Lower leg skin (tissue), 4 donors: ENCODE data around the gene LITAF. TPM values are rescaled to one million over a fixed set of nuclear protein-coding genes. Genes with fewer than 3 reads are reported as not detected.
A peak's percentile ranks its signal among the peaks of the same experiment; 100 is the strongest.

ENCODE experiments used
- DNase-seq, 2 donors: peaks; one replicate each; pipeline ENCODE4 v3.0.0-alpha.2; 2019; ENCODE audit warnings: low spot score in 2 of 2
- H3K4me3 ChIP-seq: fragments of 200-600 bp; sonication (generic); 2 replicates; pipeline ENCODE4 v1.5.1; 2017; ENCODE audit warnings: mild to moderate bottlenecking, low read depth; ENCODE audit not compliant: poor library complexity, severe bottlenecking
- CTCF ChIP-seq, 3 donors: fragments of 450-650 bp; IDR thresholded peaks; one replicate each; pipeline ENCODE4 v1.5.1; 2016; ENCODE audit warnings: antibody characterized with exemption in 3 of 3, mild to moderate bottlenecking in 3 of 3, moderate library complexity in 2 of 3
- POLR2A ChIP-seq, 2 donors: fragments of 450-650 bp; IDR thresholded peaks; one replicate each; pipeline ENCODE4 v1.6.1; 2016 to 2017; ENCODE audit warnings: antibody characterized with exemption in 2 of 2, mild to moderate bottlenecking in 1 of 2, moderate library complexity in 1 of 2
- WGBS, 2 donors: methylation state at CpG; one replicate each; pipeline ENCODE4 v1.1.5; 2018; 5-methylcytosine and 5-hydroxymethylcytosine counted together
- intact Hi-C: fragments of 100-400 bp; cut with DNase I; formaldehyde crosslinking; loops from one replicate; pipeline ENCODE4 v1.15.0; 2023; ENCODE audit warnings: low total_unique reads
- total RNA-seq, 4 donors: library from RNA; depleted of rRNA; stranded (reverse); fragments of >200 nt; gene quantifications; one replicate each; pipeline ENCODE4 v1.1.0, GENCODE V29; 2016

The LITAF gene
- total RNA-seq, 4 donors from 2014 or later, result 54.9 to 84.2 (median 67.7) TPM

DNA sequence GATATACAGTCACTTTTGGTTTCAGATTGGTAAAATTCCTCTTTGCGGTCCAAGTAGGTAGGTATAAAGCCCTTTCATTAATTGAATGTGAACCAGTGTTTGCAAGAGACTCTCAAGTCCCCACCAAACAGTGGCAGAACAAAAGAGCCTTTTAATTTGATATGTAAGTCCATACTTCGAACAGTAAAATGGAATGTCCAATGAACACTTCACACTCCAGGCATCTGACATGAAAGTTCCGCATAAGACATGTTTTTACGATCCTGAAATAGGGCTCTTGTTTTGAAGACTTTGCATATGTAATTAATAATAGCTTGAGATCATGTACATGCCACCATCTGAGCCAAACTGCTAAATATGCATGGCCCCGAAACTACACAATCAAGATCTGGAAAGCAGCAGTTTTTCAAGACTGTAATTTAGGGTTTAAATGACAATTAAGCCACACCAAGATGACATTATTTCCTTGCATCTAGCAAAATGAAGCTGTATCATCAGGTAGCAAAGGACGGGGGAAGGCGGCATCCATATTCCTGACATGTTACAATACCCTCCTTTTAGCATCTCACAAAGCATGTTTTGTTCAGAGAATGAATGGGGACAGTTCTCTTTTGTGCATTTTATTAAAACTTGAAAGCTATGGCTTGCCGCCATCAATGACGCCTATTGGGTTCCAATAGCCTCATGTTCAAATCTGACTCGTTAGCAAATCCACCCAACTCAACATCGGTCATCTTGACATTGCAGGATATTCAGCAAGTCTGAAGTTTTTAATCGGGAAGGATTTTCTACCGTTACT is 39.4 kb downstream of the LITAF start:
- TF ChIP-seq POLR2A (IDR thresholded peaks at IDR 0.05), result no peak
- TF ChIP-seq CTCF (IDR thresholded peaks at IDR 0.05), result no peak
- no peak overlapping the region for H3K4me3 ChIP-seq
- WGBS, 2 donors, result 59 to 62% methylated on average over 13 of the region's 13 CpGs
- no peak for DNase-seq
- intact Hi-C loops, result no loop called here

DNA sequence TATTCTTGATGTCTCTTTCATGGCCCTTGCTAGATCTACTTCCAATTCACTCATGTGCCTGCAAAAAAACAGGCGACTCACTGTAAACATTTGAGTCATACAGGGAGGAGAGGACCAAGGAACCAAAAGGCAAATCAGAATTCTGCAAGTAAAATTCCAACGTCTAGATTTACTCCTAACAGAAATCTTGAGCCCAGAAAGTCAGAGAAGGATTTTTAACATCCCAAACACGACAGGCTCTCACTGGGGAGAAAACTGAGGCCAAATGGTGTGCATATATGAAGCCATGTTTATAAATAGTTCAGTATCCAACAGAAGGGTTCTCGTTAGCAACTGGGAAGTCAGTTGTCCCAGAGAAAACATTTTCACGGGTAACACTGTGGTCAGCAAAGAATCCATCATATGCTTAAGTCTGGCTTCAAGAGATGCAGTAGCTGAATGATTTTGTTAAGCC is 40.1 kb downstream of the LITAF start:
- intact Hi-C loops, result no loop called here
- TF ChIP-seq CTCF (IDR thresholded peaks at IDR 0.05), result no peak
- TF ChIP-seq POLR2A (IDR thresholded peaks at IDR 0.05), result no peak
- no peak overlapping the region for H3K4me3 ChIP-seq
- WGBS, 2 donors, result 36 to 55% methylated on average over 5 of the region's 5 CpGs
- DNase-seq, result no peak

GRCh38 chr16:11543661-11544393 is 42.9 kb downstream of the LITAF start:
- intact Hi-C loops, result no loop called here
- no peak for TF ChIP-seq POLR2A (IDR thresholded peaks at IDR 0.05)
- TF ChIP-seq CTCF (IDR thresholded peaks at IDR 0.05), result peak in 1 of 3 donors; percentile 9
- 79 to 84% methylated on average over 12 of the region's 12 CpGs for WGBS, 2 donors
- no peak for DNase-seq
- no peak overlapping the region for H3K4me3 ChIP-seq

GRCh38 chr16:11542069-11542744 is 44.5 kb downstream of the LITAF start:
- intact Hi-C loops, result no loop called here
- H3K4me3 ChIP-seq, result no peak overlapping the region
- no peak for DNase-seq
- WGBS, 2 donors, result 58 to 60% methylated on average over 9 of the region's 9 CpGs
- TF ChIP-seq CTCF (IDR thresholded peaks at IDR 0.05), result no peak
- TF ChIP-seq POLR2A (IDR thresholded peaks at IDR 0.05), result no peak

GRCh38 chr16:11539641-11540050 is 47.1 kb downstream of the LITAF start:
- H3K4me3 ChIP-seq, result no peak overlapping the region
- intact Hi-C loops, result loop anchor here (10.0 kb wide), 1 partner anchor 175 kb away; no protein-coding TSS in a partner anchor
- no peak for TF ChIP-seq POLR2A (IDR thresholded peaks at IDR 0.05)
- TF ChIP-seq CTCF (IDR thresholded peaks at IDR 0.05), result no peak
- WGBS, 2 donors, result 55 to 63% methylated on average over 4 of the region's 4 CpGs
- DNase-seq, result no peak
